Mesenteric fat pad (tissue), 1 donor: Measurements from ENCODE around the gene C1GALT1C1L. TPM values are rescaled to one million over a fixed set of nuclear protein-coding genes. Genes with fewer than 3 reads are reported as not detected.
"Not testable (repeated sequence)": the region's sequence is repeated elsewhere in the genome, so short reads cannot be mapped to it uniquely, and the experiment has no call there.

ENCODE experiments used
- DNase-seq: peaks from one replicate; pipeline ENCODE4 v3.0.0-alpha.2; 2020; ENCODE audit warnings: low spot score
- long read RNA-seq: library from polyadenylated mRNA; unstranded; transcript quantifications from one replicate; pipeline ENCODE4 v2.0.0, GENCODE V29; 2020
- total RNA-seq: library from RNA; stranded (reverse); fragmentation: NEBNext Ultra II Directional; extraction: Animal tissue kit (Norgen Biotek cat#: 25700); gene quantifications from one replicate; pipeline ENCODE4 v1.2.1, GENCODE V29; 2021
- donor health status: DM: yes; HTN: yes; CAD: no.

C1GALT1C1L gene
- 2.5 TPM for total RNA-seq
- long read RNA-seq, partial matches to known transcripts = 0 of 2 reads
- long read RNA-seq, other reads (novel, unspliced or antisense) = 0 of 2 reads

- no peak for DNase-seq
These were observed at the start of gene C1GALT1C1L for GRCh38 chr2:43676322-43677050. Gene C1GALT1C1L (minus strand): TSS chr2:43676429. CDS start chr2:43676322, 107 bp downstream.

DNA sequence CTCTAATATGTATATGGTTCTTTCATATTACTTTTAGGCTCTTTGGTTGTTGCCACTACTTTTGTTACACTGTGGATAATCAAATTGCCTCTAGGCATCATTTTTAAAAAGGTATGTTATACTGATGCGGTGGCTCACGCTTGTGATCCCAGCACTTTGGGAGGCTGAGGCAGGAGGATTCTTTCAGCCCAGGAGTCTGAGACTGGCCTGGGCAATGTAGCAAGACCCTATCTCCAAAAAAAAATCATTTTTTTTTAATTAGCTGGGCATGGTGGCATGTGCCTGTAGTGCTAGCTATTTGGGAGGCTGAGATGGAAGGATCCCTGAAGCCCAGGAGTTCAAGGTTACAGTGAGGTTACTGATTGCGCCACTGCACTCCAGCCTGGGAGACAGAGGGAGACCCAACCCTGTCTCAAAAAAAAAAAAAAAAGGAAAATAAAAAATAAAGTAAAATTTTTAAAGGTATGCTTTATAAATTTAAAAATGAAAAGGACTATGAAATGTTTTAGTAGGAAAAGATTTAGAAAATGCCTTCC is 49.5 kb upstream of the C1GALT1C1L start:
- DNase-seq = no peak

- DNase-seq = no peak
These were observed 48.7 kb upstream of the C1GALT1C1L start for GRCh38 chr2:43724728-43725526.

- no peak for DNase-seq
These were observed 42.4 kb upstream of the C1GALT1C1L start for GRCh38 chr2:43718530-43719124.

GRCh38 chr2:43717322-43717721 is 41.1 kb upstream of the C1GALT1C1L start:
- DNase-seq = no peak

DNA sequence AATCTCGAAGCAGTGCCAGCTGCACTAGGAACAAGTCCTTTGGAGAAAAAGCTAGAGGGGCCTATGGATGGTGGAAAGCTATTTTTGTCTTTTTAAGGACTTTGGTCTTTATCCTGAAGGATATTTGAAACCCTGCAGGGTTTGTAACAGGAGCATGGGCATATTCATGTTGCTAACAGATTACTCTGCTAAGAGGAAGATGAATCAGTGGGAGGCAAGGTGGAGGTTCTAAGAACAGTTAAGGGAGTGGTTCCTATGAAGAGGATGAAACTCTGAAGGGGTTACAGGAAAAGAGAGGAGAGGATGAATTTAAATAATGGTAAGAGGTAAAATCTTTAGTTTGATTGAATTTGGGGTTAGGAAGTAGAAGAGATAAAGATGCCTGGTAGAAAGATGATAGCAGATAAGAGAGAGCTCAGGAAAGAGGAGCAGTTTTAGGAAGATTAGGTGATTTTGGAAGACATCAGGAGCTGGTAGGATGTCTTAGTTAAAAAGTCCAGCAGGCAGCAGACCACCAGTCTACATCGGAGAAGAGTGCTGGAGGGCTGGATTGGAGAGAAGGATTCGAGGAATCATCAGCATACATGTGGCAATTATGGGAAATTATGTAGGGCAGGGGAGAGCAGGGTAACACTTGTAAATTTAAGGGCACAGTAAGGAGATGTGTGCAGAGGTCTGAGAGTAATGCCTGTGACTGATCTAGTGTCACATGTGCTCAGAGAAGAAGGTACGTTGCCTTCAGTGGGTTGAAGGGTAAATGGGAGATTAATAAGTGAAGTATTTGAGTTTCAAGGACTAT is 39.3 kb upstream of the C1GALT1C1L start:
- DNase-seq = no peak

GRCh38 chr2:43714164-43714563 is 37.9 kb upstream of the C1GALT1C1L start:
- DNase-seq = no peak

GRCh38 chr2:43710866-43711265 is 34.6 kb upstream of the C1GALT1C1L start:
- DNase-seq = no peak

GRCh38 chr2:43708891-43709290 is 32.7 kb upstream of the C1GALT1C1L start:
- no peak for DNase-seq

- DNase-seq = no peak
These were observed 31.9 kb upstream of the C1GALT1C1L start for GRCh38 chr2:43708178-43708577.

DNA sequence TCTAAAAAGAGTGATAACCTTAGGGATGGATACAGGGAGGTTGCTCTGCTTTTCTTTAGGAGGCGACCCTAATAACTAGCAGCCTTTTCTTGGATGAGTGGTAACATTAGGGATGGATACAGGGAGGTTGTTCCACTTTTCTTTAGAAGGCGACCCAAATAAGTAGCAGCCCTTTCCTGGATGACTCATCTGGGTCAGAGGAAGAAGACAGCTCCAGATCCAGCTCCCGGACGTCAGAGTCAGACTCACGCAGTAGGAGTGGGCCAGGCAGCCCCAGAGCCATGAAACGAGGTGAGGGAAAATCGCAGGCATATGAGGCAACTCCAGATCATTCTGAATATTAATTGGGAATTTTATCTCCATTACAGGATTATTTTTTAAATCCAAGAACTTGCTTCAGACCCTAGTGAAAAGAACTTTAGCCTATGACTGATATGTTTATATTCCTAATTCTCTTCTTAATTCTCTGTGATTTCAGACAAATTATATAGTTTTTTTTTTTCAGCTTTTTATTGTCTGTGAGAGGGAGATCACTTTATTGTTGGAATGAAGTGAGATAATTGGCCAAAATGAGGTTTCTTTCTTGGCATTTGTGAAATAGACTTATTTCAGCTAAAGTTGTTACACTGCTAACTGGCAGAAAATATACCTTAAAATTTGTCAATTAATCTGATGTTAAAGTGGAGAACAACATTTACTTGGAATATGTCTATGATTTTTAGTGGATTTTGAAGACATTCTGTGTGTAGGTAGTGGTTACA is 31.2 kb upstream of the C1GALT1C1L start:
- DNase-seq = no peak

DNA sequence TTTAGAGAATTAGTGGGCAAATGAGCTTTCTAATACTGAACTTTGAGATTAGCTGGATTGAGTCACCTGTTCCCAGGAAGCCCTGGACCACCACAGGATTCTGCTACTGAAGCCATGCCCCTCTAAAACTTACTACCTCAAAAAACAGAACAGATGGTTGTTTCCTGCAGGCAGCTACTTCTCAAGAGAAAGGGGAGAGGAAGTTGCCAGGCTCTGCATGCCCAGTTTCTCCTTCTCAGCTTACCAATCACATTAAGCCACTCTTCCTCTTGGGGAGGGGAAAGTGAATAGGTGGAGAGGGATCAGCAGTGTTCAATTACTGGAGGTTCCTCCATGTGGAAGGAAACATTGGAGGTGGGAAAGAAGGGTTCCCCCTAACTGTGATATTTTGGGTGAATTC is 24.9 kb upstream of the C1GALT1C1L start:
- DNase-seq = no peak

- DNase-seq = no peak
These were observed 23.5 kb upstream of the C1GALT1C1L start for GRCh38 chr2:43699761-43700160.

DNA sequence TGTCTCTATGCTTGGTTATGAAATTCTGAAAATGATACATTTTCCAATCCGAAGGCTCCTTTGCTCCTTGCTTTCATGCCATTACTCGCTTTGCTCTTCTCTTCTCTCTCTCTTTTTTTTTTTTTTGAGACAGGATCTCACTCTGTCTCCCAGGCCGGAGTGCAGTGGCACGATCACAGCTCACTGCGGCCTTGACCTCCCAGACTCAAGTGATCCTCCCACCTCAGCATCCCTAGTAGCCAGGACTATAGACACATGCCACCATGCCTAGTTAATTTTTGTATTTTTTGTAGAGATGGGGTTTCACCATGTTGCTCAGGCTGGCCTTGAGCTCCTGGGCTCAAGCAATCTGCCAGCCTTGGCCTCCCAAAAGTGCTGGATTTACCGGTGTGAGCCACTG is 21.9 kb upstream of the C1GALT1C1L start:
- DNase-seq = not testable (repeated sequence)

DNA sequence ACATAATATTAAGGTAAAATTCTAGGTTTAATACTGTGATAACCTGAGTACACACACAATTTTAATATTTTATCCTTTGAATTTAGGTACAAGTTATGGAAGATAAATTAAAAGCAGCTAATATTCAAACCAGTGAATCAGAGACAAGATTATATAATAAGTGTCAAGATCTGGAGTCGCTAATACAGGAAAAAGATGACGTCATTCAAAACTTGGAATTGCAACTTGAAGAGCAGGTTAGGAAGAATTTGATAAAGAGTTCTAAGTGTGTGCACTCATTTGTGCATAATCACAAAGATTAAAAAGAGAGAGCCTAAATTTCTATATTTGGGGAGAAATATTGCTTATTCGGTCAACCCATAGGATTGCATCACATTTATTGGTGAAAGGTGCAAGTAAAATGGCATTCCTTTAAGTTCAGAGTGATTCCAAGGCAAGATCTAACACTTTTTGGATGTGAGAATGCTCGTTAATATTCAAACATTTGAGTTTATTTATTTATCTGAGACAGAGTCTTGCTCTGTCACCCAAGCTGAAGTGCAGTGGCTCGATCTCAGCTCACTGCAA is 16.3 kb upstream of the C1GALT1C1L start:
- DNase-seq = no peak

DNA sequence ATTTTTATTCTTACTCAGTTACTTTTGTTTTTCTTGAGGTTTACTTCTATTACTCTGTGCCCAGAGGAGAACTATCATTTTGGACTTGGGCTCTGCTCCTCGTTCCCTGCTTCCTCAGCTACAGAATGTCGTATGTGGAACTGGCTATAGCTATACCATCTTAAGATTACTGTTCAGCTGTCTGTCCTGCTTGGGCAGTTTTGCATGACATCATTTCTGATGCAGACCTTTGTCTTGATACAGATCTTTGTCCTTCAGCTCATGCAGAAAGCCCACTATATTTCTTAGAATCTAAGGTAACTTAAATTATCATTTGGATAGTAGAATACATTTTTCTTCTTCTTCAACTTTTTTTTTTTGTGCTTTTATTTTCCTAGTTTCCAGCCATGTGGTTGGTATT is 13.8 kb upstream of the C1GALT1C1L start:
- no peak for DNase-seq

DNA sequence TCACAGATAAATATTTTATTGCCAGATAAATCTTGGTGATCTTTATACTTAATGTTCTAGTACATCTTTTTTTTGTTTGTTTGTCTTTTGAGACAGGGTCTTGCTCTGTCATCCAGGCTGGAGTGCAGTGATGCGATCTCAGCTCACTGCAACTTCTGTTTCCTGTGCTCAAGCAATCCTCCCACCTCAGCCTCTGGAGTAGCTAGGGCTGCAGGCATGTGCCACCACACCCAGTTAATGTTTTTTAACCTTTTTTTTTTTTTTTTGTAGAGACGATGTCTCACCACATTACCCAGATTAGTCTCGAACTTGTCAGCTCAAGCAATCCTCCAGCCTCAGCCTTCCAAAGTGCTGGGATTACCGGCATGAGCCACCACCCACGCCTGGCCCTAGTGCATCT is 9.1 kb upstream of the C1GALT1C1L start:
- DNase-seq = no peak

- not testable (repeated sequence) for DNase-seq
These were observed 1.6 kb upstream of the C1GALT1C1L start for GRCh38 chr2:43677783-43678182.

- no peak for DNase-seq
These were observed 445 bp downstream of the C1GALT1C1L start for GRCh38 chr2:43675646-43676321.
